ENCODE results near the gene PTPRCAP.

Gene PTPRCAP

GRCh38 chr11:67387069-67387468 lies 50.4 kb downstream of the PTPRCAP start:
- no peak overlapping the region for H3K4me3 ChIP-seq (ENCODE audit: low read depth, low read length)
- TF ChIP-seq CTCF (IDR thresholded peaks at IDR 0.05; ENCODE audit: low read depth, low read length): no peak
